HG03280 (cell line): ENCODE results near the gene INSL3.
"Not testable (repeated sequence)": the region's sequence is repeated elsewhere in the genome, so short reads cannot be mapped to it uniquely, and the experiment has no call there.

Experiments used
- ATAC-seq: cut with Tn5 transposase; IDR thresholded peaks from one replicate; pipeline ENCODE4 v1.9.1; 2021; ENCODE audit warnings: mild to moderate bottlenecking, moderate library complexity; ENCODE audit not compliant: unreplicated experiment

INSL3 gene

DNA sequence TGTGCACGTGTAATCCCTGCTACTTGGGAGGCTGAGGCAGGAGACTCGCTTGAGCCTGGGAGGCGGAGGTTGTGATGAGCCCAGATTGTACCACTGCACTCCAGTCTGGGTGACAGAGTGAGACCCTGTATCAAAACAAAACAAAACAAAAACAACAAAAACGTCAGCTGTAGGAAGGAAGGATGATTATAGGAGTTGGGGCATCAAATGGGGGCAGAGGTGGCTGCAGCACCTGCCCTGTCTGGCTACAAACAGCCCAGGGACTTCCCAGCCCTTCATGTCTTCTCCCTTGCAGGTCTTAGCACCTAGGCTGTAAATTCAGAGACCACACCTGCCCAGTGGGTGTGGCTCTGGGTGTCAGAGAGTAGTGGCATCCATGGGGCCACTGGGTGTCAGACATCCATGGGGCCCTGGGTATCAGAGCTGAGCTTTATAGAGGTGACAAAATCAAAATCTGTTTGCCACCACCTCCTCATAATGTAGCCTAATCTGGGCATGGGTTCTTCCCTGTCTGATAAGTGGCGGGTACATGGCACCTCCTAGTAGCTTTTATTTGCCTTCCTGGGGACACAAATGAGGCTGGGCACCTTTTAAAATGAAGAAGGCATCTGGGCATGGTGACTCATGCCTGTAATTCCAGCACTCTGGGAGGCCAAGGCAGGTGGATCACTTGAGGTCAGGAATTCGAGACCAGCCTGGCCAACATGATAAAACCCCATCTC lies 31.1 kb downstream of the INSL3 start:
- no peak for ATAC-seq

DNA sequence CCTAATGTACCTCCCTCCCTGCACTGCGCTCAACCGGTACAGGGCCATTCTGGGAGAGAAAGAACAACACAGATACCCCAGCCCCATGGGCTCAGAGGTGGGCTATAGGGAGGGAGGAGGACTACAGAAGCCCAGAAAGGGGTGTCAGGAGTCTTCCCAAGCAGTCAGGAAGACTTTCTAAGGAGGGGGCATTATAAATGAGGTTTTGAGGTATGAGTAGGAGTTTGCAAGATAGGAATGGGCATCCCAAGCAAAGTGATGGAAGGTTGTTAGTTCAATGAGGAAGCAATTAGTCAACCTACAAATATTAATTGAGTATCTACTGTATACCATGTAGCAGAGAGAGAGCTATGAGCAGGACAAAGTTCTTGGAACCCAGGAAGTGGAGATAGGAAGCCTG lies 32.7 kb downstream of the INSL3 start:
- no peak for ATAC-seq

DNA sequence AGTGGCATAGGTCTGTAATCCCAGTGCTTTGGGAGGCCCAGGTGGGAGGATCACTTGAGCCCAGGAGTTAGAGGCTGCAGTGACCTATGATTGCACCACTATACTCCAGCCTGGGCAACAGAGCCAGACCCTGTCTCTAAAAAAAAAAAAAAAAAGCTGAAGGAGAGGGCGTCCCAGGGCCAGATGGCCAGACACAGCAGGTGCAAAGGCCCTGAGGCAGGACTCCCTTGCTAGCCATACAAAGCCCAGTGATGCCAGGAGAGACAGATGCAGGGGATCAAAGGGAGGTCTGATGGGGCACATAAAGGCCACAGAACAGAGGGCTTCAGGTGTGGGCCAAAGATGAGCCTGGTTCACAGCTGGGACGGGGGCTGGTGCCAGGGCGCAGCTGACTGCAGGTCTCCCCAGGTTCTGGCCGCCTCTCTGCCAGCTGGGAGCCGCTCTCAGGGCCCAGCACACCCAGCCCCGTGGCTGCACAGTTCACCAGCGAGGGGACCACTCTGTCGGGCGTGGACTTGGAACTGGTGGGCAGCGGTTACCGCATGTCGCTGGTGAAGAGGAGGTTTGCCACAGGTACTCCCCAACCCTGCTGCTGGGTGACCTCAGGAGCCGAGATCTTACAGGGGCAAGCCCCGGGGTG lies 33.9 kb downstream of the INSL3 start:
- ATAC-seq, result no peak

DNA sequence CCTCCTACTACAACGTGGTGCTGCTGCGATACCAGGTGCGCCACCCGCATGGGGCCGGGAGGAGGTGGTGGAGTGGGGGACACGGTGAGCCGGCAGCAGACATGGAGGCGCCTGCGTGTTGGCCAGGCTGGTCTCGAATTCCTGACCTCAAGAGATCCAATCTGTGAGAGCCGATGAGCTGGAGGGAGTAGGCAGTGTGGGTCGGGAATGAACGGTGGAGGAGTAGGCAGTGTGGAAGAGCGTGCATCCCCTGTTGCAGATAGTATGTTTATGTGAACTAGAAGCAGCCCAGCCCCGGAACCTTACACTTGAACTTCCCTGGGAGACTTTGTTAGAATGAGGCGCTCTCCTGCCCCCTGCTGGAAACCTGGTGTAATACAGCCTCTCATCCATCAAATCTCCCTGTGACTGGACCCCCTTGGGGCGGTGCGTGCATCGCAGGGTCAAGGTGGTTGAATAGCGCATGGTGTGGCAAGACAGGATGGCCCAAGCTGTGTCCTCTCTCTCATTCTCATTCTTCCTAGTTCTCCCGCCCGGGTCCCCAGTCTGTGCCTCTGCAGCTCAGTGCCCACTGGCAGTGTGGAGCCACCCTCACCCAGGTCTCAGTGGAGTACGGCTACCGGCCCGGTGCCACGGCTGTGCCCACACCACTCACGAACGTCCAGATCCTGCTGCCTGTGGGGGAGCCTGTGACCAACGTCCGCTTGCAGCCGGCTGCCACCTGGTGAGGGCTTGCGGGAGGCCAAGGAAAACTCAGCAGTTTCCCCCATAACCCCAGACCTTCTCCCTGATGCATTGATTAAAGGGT lies 36.9 kb downstream of the INSL3 start:
- ATAC-seq, result no peak

DNA sequence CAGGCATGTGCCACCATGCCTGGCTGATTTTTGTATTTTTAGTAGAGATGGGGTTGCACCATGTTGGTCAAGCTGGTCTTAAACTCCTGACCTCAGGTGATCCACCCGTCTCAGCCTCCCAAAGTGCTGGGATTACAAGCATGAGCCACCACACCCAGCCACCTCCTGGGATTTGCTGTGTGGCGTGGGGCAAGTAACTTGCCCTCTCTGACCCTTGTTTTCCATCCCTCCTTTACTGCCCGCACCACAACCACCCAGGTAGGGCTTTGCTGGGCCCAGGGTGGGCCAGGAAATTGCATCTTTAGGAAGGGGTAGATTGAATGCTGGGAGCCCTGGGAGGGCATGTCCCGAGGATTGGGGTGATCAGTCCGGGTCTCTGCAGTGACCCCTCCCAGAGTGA lies 37.6 kb downstream of the INSL3 start:
- ATAC-seq, result not testable (repeated sequence)

DNA sequence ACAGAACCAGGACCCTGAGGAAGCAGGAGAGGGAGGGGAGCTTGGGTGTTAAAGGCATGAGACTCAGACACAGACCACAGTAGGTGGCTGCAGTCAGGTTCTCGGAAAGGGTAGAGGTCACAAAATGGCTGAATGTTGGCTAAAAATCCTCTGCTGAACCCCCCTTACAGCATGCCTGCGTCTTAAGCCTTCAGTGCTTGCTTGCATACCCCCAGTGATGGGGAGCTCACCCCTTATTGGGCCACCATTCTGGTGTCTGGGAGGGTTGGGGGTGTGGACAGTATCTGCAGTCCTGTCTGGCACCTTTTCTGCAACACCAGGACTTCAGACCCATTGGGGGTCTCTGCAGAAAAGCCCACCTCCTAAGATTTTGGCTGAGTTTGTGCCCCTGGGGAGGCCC lies 40.5 kb downstream of the INSL3 start:
- no peak for ATAC-seq

DNA sequence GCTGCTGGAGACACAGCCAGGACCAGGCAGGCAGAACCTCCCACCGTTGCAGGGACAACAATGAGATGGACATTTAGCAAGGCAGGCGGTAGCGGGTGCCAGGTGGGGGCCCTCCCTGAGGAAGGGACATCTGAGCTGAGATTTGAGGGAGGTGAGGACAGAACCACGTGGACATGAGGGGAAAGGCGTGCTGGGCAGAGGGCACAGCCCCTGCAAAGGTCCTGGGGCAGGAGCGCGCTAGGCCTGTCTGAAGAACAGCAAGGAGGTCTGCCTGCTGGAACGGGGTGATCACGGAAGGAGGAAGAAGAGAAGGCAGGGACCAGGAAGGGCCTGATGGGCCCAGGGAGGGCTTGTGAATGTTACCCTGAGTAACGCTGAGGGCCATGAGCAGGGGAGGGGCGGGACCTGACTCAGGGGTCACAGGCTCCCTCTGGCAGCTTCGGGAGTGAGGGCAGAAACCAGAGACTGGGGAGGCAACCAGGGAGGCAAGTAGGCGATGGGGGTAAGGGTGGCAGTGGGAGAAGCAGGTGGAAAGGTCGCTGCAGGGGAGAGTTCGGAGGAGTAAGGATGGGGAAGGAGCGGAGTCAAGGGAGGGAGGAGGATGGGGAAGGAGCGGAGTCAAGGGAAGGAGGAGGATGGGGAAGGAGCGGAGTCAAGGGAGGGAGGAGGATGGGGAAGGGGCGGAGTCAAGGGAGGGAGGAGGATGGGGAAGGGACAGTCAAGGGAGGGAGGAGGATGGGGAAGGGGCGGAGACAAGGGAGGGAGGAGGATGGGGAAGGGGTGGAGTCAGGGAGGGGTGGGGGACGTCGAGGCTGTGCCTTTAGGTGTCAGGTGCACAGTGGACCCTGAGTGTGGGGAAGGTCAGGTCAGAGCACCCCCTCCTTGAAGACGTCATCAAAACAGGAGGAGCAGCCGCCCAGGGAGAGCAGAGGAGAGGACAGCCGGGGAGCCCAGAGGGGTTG lies 42.1 kb downstream of the INSL3 start:
- ATAC-seq, result no peak

DNA sequence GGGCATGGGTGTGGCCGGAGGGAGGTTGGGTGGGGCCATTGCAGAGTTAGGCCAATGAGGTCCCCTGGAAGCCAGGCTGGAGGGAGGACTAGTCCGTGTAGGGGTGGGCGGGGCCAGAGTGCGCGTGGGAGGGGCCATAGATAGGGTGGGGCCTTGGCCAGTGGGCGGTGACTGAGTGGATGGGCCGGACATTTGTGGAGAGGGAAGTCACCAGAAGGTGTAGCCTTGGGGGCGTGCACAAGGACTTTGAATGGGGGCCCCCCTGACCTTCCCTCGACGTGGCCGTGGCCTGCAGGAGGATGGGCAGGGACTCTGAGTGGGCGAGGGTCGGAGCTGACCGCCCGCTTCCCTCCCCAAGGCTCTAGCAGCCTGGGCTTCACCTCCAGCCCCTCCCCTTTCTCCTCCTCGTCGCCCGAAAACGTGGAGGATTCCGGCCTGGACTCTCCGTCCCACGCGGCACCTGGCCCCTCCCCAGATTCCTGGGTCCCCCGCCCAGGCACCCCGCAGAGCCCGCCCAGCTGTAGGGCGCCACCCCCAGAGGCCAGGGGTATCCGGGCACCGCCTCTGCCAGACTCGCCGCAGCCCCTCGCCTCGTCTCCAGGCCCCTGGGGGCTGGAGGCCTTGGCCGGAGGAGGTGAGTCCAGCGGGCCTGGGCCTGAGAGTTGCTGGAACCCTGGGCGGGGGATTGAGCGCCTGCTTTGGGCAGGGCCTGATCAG lies 42.9 kb downstream of the INSL3 start:
- ATAC-seq, result no peak

DNA sequence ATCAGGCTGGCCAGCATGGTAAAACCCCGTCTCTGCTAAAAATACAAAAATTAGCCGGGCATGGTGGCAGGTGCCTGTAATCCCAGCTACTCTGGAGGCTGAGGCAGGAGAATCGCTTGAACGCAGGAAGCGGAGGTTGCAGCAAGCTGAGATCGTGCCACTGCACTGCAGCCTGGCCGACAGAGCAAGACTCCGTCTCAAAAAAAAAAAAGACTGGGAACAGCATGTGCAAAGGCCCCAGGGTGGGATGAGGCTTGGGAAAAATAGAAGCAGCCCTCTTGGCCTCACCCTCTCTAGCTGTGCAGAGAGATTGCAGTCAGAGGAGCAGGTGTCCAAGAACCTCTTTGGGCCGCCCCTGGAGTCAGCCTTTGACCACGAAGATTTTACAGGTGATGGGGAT lies 43.5 kb downstream of the INSL3 start:
- not testable (repeated sequence) for ATAC-seq

DNA sequence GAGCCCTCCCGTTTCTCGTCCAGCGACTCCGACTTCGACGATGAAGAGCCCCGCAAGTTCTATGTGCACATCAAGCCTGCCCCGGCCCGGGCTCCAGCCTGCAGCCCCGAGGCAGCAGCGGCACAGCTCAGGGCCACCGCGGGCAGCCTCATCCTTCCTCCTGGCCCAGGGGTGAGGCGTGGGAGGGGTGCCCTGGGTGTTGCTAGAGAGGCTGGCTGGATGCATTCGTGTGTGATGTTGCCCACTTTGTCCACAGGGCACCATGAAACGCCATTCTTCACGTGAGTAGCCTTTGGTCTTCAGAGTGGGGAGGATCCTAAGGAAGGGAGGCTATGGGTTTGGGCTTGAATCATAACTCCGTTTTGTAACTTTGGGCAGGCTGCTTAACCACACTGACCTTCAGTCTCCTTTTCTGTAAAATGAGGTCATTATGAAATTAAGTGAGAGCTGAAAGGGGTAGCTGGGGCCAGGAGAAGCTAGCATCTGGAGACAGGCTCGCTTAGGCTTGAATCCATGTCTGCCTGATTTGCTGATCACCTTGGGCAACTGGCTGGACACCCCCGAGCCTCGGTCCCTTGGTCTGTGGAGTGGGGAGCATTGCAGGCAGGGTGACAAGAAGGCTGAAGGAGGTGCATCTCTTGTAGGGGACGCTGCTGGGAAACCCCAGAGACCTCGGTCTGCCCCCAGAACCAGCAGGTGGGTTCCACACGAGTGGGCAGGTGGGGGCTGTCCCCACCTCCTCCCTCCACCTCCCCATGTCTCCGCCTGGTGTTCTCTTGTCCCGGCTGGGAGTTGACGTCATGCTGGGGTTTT lies 45.1 kb downstream of the INSL3 start:
- peak; percentile 75 for ATAC-seq

DNA sequence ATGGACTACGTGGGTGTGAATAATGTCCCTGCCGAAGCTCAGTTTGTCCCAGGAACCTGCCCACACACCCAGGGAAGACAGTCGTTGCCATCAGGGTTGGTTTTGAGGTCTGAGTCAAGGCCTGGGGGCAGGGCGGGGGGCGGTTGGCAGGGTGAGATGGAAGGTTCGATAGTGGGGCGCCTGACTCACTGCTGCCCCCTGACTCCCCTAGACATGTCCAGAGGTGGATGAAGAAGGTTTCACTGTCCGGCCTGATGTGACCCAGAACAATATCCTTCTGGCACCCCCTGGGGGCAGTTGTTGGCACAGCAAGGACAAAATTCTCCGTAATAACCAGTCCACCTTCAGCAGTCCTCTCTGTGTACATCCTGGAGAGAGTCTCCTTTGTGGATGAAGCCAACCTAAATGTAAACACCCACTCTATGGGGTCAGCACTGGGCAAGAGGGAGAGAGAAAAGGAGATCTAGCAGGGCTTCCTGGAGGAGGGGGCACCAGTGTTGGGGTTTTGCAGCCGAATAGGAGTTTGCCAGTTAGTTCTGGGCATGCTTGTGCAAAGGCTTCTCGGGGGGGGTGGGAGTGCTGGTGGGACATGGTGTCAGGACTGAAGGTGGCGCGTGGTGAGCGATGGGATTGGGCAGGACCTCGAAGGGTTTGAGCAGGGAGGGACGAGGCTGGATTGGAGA lies 45.9 kb downstream of the INSL3 start:
- no peak for ATAC-seq

DNA sequence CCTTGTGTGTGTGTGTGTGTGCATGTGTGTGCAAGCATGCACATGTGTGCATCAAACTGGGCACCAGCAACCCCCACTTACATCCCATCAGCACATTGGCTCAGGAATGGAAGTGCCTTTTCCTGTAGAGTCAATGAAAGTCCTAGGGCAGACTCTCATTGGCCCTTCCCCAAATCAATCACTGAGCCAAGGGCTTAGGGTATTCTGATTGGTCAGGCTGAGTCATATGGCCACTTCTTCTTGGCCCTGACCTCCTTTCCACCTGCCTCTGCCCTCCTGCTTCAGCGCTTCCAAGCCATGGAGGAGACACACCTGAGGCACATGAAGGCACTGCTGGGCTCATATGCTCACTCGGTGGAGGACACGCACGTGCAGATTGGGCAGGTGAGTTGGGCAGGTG lies 49.1 kb downstream of the INSL3 start:
- ATAC-seq, result no peak

DNA sequence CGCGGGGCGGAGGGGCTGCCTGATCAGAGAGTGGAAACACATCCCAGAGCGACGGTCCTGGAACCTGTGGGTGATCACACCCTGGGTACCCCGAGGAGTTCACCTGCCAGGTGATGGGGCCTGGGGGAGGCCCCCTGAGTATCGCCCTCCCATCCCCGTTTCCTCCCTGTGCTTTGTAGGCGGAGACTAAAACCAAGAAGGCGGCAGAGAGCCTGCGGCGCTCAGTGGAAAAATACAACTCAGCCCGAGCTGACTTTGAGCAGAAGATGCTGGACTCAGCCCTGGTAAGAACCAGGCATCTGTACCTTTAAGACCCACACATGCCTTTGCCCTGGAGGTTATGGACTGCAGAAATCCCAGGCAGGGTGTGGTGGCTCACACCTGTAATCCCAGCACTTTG lies 50.7 kb downstream of the INSL3 start:
- no peak for ATAC-seq

DNA sequence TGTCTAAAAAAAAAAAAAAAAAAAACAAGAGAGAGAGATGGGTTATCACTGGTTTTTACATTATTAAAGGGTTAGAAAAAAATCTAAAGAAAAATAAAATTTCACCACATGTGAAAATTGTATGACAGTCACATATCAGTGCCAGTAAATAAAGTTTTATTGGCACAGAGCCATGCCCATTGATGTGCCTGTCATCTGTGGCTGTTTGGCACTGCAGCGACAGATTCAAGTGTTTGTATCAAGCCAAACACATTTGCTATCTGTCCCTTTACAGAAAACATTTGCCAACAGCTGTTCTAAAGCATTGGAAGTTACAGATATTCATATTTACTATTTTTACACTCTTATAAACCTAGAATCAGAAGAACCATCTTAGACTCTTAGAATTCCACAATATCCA lies 53.8 kb downstream of the INSL3 start:
- no peak for ATAC-seq

DNA sequence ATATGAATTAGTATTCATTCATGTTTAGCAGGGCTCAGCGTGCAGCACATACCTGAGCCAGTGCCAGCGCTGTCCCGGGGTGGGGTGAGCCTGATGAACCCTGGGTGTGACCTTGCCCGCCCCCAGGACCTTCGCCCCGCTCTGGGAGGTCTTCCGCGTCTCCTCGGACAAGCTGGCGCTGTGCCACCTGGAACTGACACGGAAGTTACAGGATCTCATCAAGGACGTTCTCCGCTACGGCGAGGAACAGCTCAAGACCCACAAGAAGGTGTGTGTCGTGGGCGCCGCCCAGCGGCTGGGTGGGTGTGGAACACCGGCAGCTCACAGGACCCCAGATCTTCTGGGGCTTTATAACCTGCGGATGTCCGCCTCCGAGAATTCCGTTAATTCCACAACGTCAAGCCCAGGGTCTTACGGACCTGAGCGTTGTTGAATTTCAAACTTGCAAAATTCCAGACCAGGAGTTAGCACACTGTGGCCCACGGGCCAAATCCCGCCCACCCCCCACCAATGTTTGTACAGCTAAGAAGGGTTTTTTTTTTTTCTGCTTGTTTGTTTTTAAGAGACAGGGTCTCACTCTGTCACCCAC lies 54.7 kb downstream of the INSL3 start:
- no peak for ATAC-seq
